K562 (cell line): ENCODE data around the gene SLC43A2. TPM values are rescaled to one million over a fixed set of nuclear protein-coding genes. Genes with fewer than 3 reads are reported as not detected.

ENCODE experiments used
- ATAC-seq: fragments of 200-7000 bp; cut with Tn5 transposase; 3 replicates; pipeline ENCODE4 v1.9.1; 2020; ENCODE audit warnings: moderate library complexity
- BruUV-seq: library from RNA; stranded (reverse); fragments of 400-500 nt; replicated peaks from 2 replicates; lab custom pipeline; 2021; lab: Mats Ljungman, UMichigan
- CTCF ChIA-PET: fragments of 300-600 bp; formaldehyde crosslinking; extraction: SDS; loops from one replicate; lab custom pipeline; 2021; ENCODE audit warnings: low intra/inter-chr PET ratio; lab: Yijun Ruan, JAX
- POLR2A ChIA-PET: fragments of 300-600, 350-650 bp; sonication (Branson Sonifier 250); formaldehyde crosslinking; extraction: SDS; loops from one replicate; lab custom pipeline; 2021; ENCODE audit warnings: antibody characterized with exemption, inconsistent platforms; lab: Yijun Ruan, JAX
- DNase-seq, 4 experiments: peaks; one replicate each; pipeline versions ENCODE4 v3.0.0 to v3.0.0-alpha.2; 2011 to 2018; ENCODE audit warnings: low spot score in 3 of 4, mixed read lengths in 3 of 4; ENCODE audit errors: extremely low read depth in 1 of 4
- FAIRE-seq: peaks from 2 replicates; lab custom pipeline; 2011; peaks lifted over from hg19 to GRCh38; lab: Jason Lieb, UNC
- H2AFZ ChIP-seq: 2 replicates; pipeline ENCODE4 v1.6.0; 2011; ENCODE audit warnings: low read depth, low read length, control low read depth, inconsistent platforms
- H3K27ac ChIP-seq: fragments of 200-600 bp; 3 replicates; pipeline ENCODE4 v1.8.0; 2011; ENCODE audit warnings: low read depth, mild to moderate bottlenecking, control low read depth, inconsistent platforms, low read length, moderate library complexity, mixed read lengths; ENCODE audit errors: extremely low read depth
- H3K27me3 ChIP-seq, 2 experiments: fragments of 300-600 bp in 1 of 2; 2 replicates in 1 of 2; 3 replicates in 1 of 2; pipeline versions ENCODE4 v1.6.0 to v1.8.0; 2011; ENCODE audit warnings: inconsistent platforms in 2 of 2, low read length in 2 of 2, mild to moderate bottlenecking in 1 of 2, mixed read lengths in 1 of 2, moderate library complexity in 1 of 2; ENCODE audit not compliant: control insufficient read depth in 2 of 2, insufficient read depth in 2 of 2
- H3K36me3 ChIP-seq: fragments of 300-600 bp; 3 replicates; pipeline ENCODE4 v1.8.0; 2011; ENCODE audit warnings: mild to moderate bottlenecking, low read length, inconsistent platforms; ENCODE audit not compliant: control insufficient read depth, insufficient read depth
- H3K4me1 ChIP-seq, 2 experiments: fragments of 200-600 bp in 1 of 2; replicated peaks in 1 of 2; 2 replicates in 1 of 2; 3 replicates in 1 of 2; pipeline versions ENCODE4 v1.5.1 to v1.8.0; 2011; ENCODE audit warnings: inconsistent platforms in 2 of 2, low read length in 2 of 2, mild to moderate bottlenecking in 1 of 2, mixed read lengths in 1 of 2, moderate library complexity in 1 of 2; ENCODE audit not compliant: control insufficient read depth in 2 of 2, insufficient read depth in 2 of 2
- H3K4me2 ChIP-seq: 2 replicates; pipeline ENCODE4 v1.6.1; 2011; ENCODE audit warnings: low read length, control low read depth, inconsistent platforms, mixed read lengths; ENCODE audit not compliant: insufficient read depth
- H3K4me3 ChIP-seq: fragments of 200-600 bp; sonication (generic), shearing (Covaris generic); 2 replicates; pipeline ENCODE4 v1.5.1; 2016; ENCODE audit warnings: control low read depth, inconsistent platforms
- H3K79me2 ChIP-seq: fragments of 200-600 bp; 3 replicates; pipeline ENCODE4 v1.8.0; 2011; ENCODE audit warnings: low read length, inconsistent platforms; ENCODE audit not compliant: control insufficient read depth, insufficient read depth
- H3K9ac ChIP-seq, 2 experiments: 2 replicates each; pipeline versions ENCODE4 v1.6.0 to v1.6.1; 2011; ENCODE audit warnings: low read depth in 2 of 2, low read length in 2 of 2, control low read depth in 1 of 2, inconsistent platforms in 1 of 2, mild to moderate bottlenecking in 1 of 2, mixed read lengths in 1 of 2; ENCODE audit not compliant: insufficient read depth in 1 of 2
- H3K9me1 ChIP-seq: one replicate; pipeline ENCODE4 v1.6.0; 2011; ENCODE audit warnings: inconsistent platforms, mild to moderate bottlenecking, low read length, moderate library complexity; ENCODE audit not compliant: control insufficient read depth, insufficient read depth
- H3K9me3 ChIP-seq: replicated peaks from 2 replicates; pipeline ENCODE4 v1.5.1; 2011; ENCODE audit warnings: low read depth, low read length, inconsistent platforms; ENCODE audit not compliant: control insufficient read depth, insufficient read depth
- H4K20me1 ChIP-seq: replicated peaks from 2 replicates; pipeline ENCODE4 v1.6.1; 2011; ENCODE audit warnings: low read length, inconsistent platforms, mixed read lengths; ENCODE audit not compliant: control insufficient read depth, insufficient read depth
- HES1 ChIP-seq: fragments of 450-650 bp; IDR thresholded peaks from 2 replicates; pipeline ENCODE4 v1.6.1; 2016; ENCODE audit warnings: low read depth, mild to moderate bottlenecking, moderate library complexity
- ZNF24 ChIP-seq: fragments of 450-650 bp; IDR thresholded peaks from 2 replicates; pipeline ENCODE4 v1.6.1; 2016
- WGBS: fragments of 100-300 bp; shearing (Covaris generic); methylation state at CpG from one replicate; pipeline ENCODE4 v1.1.6; 2016; ENCODE audit warnings: low coverage, mixed read lengths; ENCODE audit not compliant: insufficient coverage; ENCODE audit errors: missing lambda C conversion rate; 5-methylcytosine and 5-hydroxymethylcytosine counted together
- in situ Hi-C: fragments of 300-500 bp; cut with MboI; formaldehyde crosslinking; loops from 4 replicates; pipeline ENCODE4 v1.15.0; 2018; ENCODE audit warnings: inconsistent platforms, mixed read lengths
- intact Hi-C: fragments of 100-400 bp; cut with micrococcal nuclease; formaldehyde crosslinking; loops from 2 replicates; pipeline ENCODE4 v1.14.2; 2022
- polyA plus RNA-seq, 8 experiments: library from polyadenylated mRNA; depleted of rRNA in 4 of 8; stranded (reverse) in 5 of 8; unstranded in 3 of 8; fragments of >200 nt; fragmentation: Nextera tagmentation in 2 of 8; fragmentation: Illumina TruSeq in 1 of 8; extraction: Ambion mirVana in 2 of 8; extraction: Trizol in 1 of 8; gene quantifications; 2 replicates each; pipeline versions ENCODE4 v1.2.1 to v1.2.3, GENCODE V29; 2011 to 2014; ENCODE audit warnings: inconsistent platforms in 1 of 8, missing spikeins in 1 of 8
- small RNA-seq: library from RNA; depleted of rRNA; stranded (forward); fragments of <200 nt; gene quantifications from one replicate; pipeline ENCODE3, GENCODE V24; 2014
- total RNA-seq, 7 experiments: library from RNA; depleted of rRNA in 6 of 7; stranded (reverse); fragments of >200 nt in 6 of 7; fragmentation: Illumina TruSeq in 2 of 7; extraction: Trizol in 2 of 7; gene quantifications; 2 replicates each; pipeline versions ENCODE4 v1.2.1 to v1.2.3, GENCODE V29; 2011 to 2021; ENCODE audit warnings: low replicate concordance in 1 of 7

SLC43A2 gene
- total and polyA plus RNA-seq, 9 of the 15 experiments (the other 6 are each of a cell fraction or from before 2014, with no cell fraction given) = 0.03 to 10.2 (median 3.6) TPM

- FAIRE-seq (no peak), DNase-seq (no peak), ATAC-seq (no peak)
- POLR2A ChIA-PET = interaction anchor here (0.6 to 1.1 kb wide), 3 partner anchors 14 to 120 kb away, joined by 3 to 6 read pairs (median 3); partner anchors contain the start of gene YWHAE
- H3K9me1 ChIP-seq = no peaks in the 10 kb centered on the region
- H3K27me3 ChIP-seq = no peaks in the 10 kb centered on the region
- H3K4me2 ChIP-seq = no peak overlapping the region
- H3K79me2 ChIP-seq = peaks cover 25% of the 10 kb centered on the region
- no peak overlapping the region for H3K9ac ChIP-seq
- intact Hi-C loops = loop anchor here (10.0 kb wide), 2 partner anchors 65 to 245 kb away; partner anchors contain the start of genes BHLHA9, CRK and TRARG1
- CTCF ChIA-PET = no interaction called here
- no peak overlapping the region for H3K27ac ChIP-seq
- TF ChIP-seq ZNF24 (no peak), HES1 (no peak)
- H3K4me3 ChIP-seq = no peak overlapping the region
- no peaks in the 10 kb centered on the region for H3K9me3 ChIP-seq
- H2AFZ ChIP-seq = no peak overlapping the region
- no peaks in the 10 kb centered on the region for H4K20me1 ChIP-seq
- H3K4me1 ChIP-seq = peaks cover 6 to 9% of the 10 kb centered on the region in 2 experiments; a peak in 3 of 5 replicates
- peaks cover 21% of the 10 kb centered on the region; the same call in 1 of the 3 replicates for H3K36me3 ChIP-seq
- 82% methylated on average over 7 of the region's 7 CpGs for WGBS
- in situ Hi-C loops = loop anchor here (10.0 kb wide), 1 partner anchor 245 kb away; the partner anchor contains the start of genes BHLHA9 and TRARG1
- BruUV-seq = no TSS peak
Observed at GRCh38 chr17:1519678-1520077, 109.0 kb downstream of the SLC43A2 start.

Small RNA genes lying within 50 kb of the gene (small RNA-seq; reads per million reads assigned to genes)
- gene RN7SL105P = not detected

Other genes starting within 250 kb of the SLC43A2 start
Only the 7 nearest of the 14 such genes appear.
- gene INPP5K, start 112.2 kb downstream of the SLC43A2 start, total RNA-seq (2014; rRNA removed) = 15.1 and 23.3 TPM in 2 replicates
- gene INPP5K, start 112.2 kb downstream of the SLC43A2 start, total RNA-seq (2014; rRNA removed; fragmentation: Illumina TruSeq; extraction: Trizol) = 6.0 and 7.2 TPM in 2 replicates
- gene INPP5K, start 112.2 kb downstream of the SLC43A2 start, total RNA-seq (2015; rRNA removed; fragmentation: Illumina TruSeq; extraction: Trizol) = 5.5 and 7.4 TPM in 2 replicates
- gene INPP5K, start 112.2 kb downstream of the SLC43A2 start, total RNA-seq (2021) = 11.8 and 13.7 TPM in 2 replicates
- gene INPP5K, start 112.2 kb downstream of the SLC43A2 start, polyA plus RNA-seq (2011; rRNA removed) = 12.1 and 12.4 TPM in 2 replicates
- gene INPP5K, start 112.2 kb downstream of the SLC43A2 start, polyA plus RNA-seq (2014; fragmentation: Illumina TruSeq; extraction: Trizol) = 10.1 and 10.2 TPM in 2 replicates
- gene INPP5K, start 112.2 kb downstream of the SLC43A2 start, polyA plus RNA-seq (2014; fragmentation: Nextera tagmentation; extraction: Ambion mirVana) = 1 to 10 TPM in 1 of 2 experiments, under 1 TPM in 1; 0.63 to 1.0 TPM
- gene INPP5K, start 112.2 kb downstream of the SLC43A2 start, polyA plus RNA-seq (2014; rRNA removed) = 12.2 and 12.9 TPM in 2 replicates
- gene PITPNA, start 66.0 kb downstream of the SLC43A2 start, total RNA-seq (2014; rRNA removed) = 17.3 and 33.9 TPM in 2 replicates
- gene PITPNA, start 66.0 kb downstream of the SLC43A2 start, total RNA-seq (2014; rRNA removed; fragmentation: Illumina TruSeq; extraction: Trizol) = 15.7 TPM in 2 replicates
- gene PITPNA, start 66.0 kb downstream of the SLC43A2 start, total RNA-seq (2015; rRNA removed; fragmentation: Illumina TruSeq; extraction: Trizol) = 13.0 and 16.6 TPM in 2 replicates
- gene PITPNA, start 66.0 kb downstream of the SLC43A2 start, total RNA-seq (2021) = 44.6 and 45.2 TPM in 2 replicates
- 30.0 and 47.9 TPM in 2 replicates for gene PITPNA, start 66.0 kb downstream of the SLC43A2 start, polyA plus RNA-seq (2011; rRNA removed)
- 37.8 and 52.2 TPM in 2 replicates for gene PITPNA, start 66.0 kb downstream of the SLC43A2 start, polyA plus RNA-seq (2014; fragmentation: Illumina TruSeq; extraction: Trizol)
- gene PITPNA, start 66.0 kb downstream of the SLC43A2 start, polyA plus RNA-seq (2014; fragmentation: Nextera tagmentation; extraction: Ambion mirVana) = 1 to 10 TPM; 7.2 to 8.8 TPM
- gene PITPNA, start 66.0 kb downstream of the SLC43A2 start, polyA plus RNA-seq (2014; rRNA removed) = 28.1 and 37.7 TPM in 2 replicates
- 0.57 and 0.95 TPM in 2 replicates for gene SCARF1, start 16.9 kb upstream of the SLC43A2 start, total RNA-seq (2014; rRNA removed)
- 0.19 and 0.36 TPM in 2 replicates for gene SCARF1, start 16.9 kb upstream of the SLC43A2 start, total RNA-seq (2014; rRNA removed; fragmentation: Illumina TruSeq; extraction: Trizol)
- 0.75 and 0.94 TPM in 2 replicates for gene SCARF1, start 16.9 kb upstream of the SLC43A2 start, total RNA-seq (2015; rRNA removed; fragmentation: Illumina TruSeq; extraction: Trizol)
- 1.0 and 1.5 TPM in 2 replicates for gene SCARF1, start 16.9 kb upstream of the SLC43A2 start, total RNA-seq (2021)
- gene SCARF1, start 16.9 kb upstream of the SLC43A2 start, polyA plus RNA-seq (2011; rRNA removed) = 0.63 and 1.0 TPM in 2 replicates
- gene SCARF1, start 16.9 kb upstream of the SLC43A2 start, polyA plus RNA-seq (2014; fragmentation: Illumina TruSeq; extraction: Trizol) = 0.16 and 0.44 TPM in 2 replicates
- under 1 TPM; 0.04 to 0.08 TPM for gene SCARF1, start 16.9 kb upstream of the SLC43A2 start, polyA plus RNA-seq (2014; fragmentation: Nextera tagmentation; extraction: Ambion mirVana)
- 0.80 and 2.1 TPM in 2 replicates for gene SCARF1, start 16.9 kb upstream of the SLC43A2 start, polyA plus RNA-seq (2014; rRNA removed)
- 54.9 and 66.3 TPM in 2 replicates for gene RILP, start 21.0 kb upstream of the SLC43A2 start, total RNA-seq (2014; rRNA removed)
- gene RILP, start 21.0 kb upstream of the SLC43A2 start, total RNA-seq (2014; rRNA removed; fragmentation: Illumina TruSeq; extraction: Trizol) = 14.1 and 15.3 TPM in 2 replicates
- gene RILP, start 21.0 kb upstream of the SLC43A2 start, total RNA-seq (2015; rRNA removed; fragmentation: Illumina TruSeq; extraction: Trizol) = 27.8 and 27.9 TPM in 2 replicates
- 41.3 and 45.4 TPM in 2 replicates for gene RILP, start 21.0 kb upstream of the SLC43A2 start, total RNA-seq (2021)
- 22.8 and 23.0 TPM in 2 replicates for gene RILP, start 21.0 kb upstream of the SLC43A2 start, polyA plus RNA-seq (2011; rRNA removed)
- 29.9 and 40.4 TPM in 2 replicates for gene RILP, start 21.0 kb upstream of the SLC43A2 start, polyA plus RNA-seq (2014; fragmentation: Illumina TruSeq; extraction: Trizol)
- 1 to 10 TPM in 1 of 2 experiments, under 1 TPM in 1; 0.75 to 2.2 TPM for gene RILP, start 21.0 kb upstream of the SLC43A2 start, polyA plus RNA-seq (2014; fragmentation: Nextera tagmentation; extraction: Ambion mirVana)
- 43.4 and 46.6 TPM in 2 replicates for gene RILP, start 21.0 kb upstream of the SLC43A2 start, polyA plus RNA-seq (2014; rRNA removed)
- gene PRPF8, start 56.0 kb upstream of the SLC43A2 start, total RNA-seq (2014; rRNA removed) = 85.9 and 111 TPM in 2 replicates
- 64.3 and 72.1 TPM in 2 replicates for gene PRPF8, start 56.0 kb upstream of the SLC43A2 start, total RNA-seq (2014; rRNA removed; fragmentation: Illumina TruSeq; extraction: Trizol)
- gene PRPF8, start 56.0 kb upstream of the SLC43A2 start, total RNA-seq (2015; rRNA removed; fragmentation: Illumina TruSeq; extraction: Trizol) = 64.6 and 74.2 TPM in 2 replicates
- gene PRPF8, start 56.0 kb upstream of the SLC43A2 start, total RNA-seq (2021) = 278 and 294 TPM in 2 replicates
- gene PRPF8, start 56.0 kb upstream of the SLC43A2 start, polyA plus RNA-seq (2011; rRNA removed) = 64.3 and 160 TPM in 2 replicates
- 208 and 224 TPM in 2 replicates for gene PRPF8, start 56.0 kb upstream of the SLC43A2 start, polyA plus RNA-seq (2014; fragmentation: Illumina TruSeq; extraction: Trizol)
- 100 to 1,000 TPM; 128 to 174 TPM for gene PRPF8, start 56.0 kb upstream of the SLC43A2 start, polyA plus RNA-seq (2014; fragmentation: Nextera tagmentation; extraction: Ambion mirVana)
- 77.2 and 85.9 TPM in 2 replicates for gene PRPF8, start 56.0 kb upstream of the SLC43A2 start, polyA plus RNA-seq (2014; rRNA removed)
- 0.45 and 0.54 TPM in 2 replicates for gene TLCD2, start 81.5 kb upstream of the SLC43A2 start, total RNA-seq (2014; rRNA removed)
- gene TLCD2, start 81.5 kb upstream of the SLC43A2 start, total RNA-seq (2014; rRNA removed; fragmentation: Illumina TruSeq; extraction: Trizol) = 0.64 and 0.65 TPM in 2 replicates
- gene TLCD2, start 81.5 kb upstream of the SLC43A2 start, total RNA-seq (2015; rRNA removed; fragmentation: Illumina TruSeq; extraction: Trizol) = 0.76 and 0.98 TPM in 2 replicates
- 0.78 and 0.89 TPM in 2 replicates for gene TLCD2, start 81.5 kb upstream of the SLC43A2 start, total RNA-seq (2021)
- 0.46 and 0.50 TPM in 2 replicates for gene TLCD2, start 81.5 kb upstream of the SLC43A2 start, polyA plus RNA-seq (2011; rRNA removed)
- gene TLCD2, start 81.5 kb upstream of the SLC43A2 start, polyA plus RNA-seq (2014; fragmentation: Illumina TruSeq; extraction: Trizol) = 0.58 and 0.64 TPM in 2 replicates
- gene TLCD2, start 81.5 kb upstream of the SLC43A2 start, polyA plus RNA-seq (2014; fragmentation: Nextera tagmentation; extraction: Ambion mirVana) = under 1 TPM; 0.10 to 0.13 TPM
- gene TLCD2, start 81.5 kb upstream of the SLC43A2 start, polyA plus RNA-seq (2014; rRNA removed) = 0.73 and 1.0 TPM in 2 replicates
- 11.1 and 12.5 TPM in 2 replicates for gene WDR81, start 95.9 kb upstream of the SLC43A2 start, total RNA-seq (2014; rRNA removed)
- gene WDR81, start 95.9 kb upstream of the SLC43A2 start, total RNA-seq (2014; rRNA removed; fragmentation: Illumina TruSeq; extraction: Trizol) = 0.89 and 1.7 TPM in 2 replicates
- 4.3 and 5.3 TPM in 2 replicates for gene WDR81, start 95.9 kb upstream of the SLC43A2 start, total RNA-seq (2015; rRNA removed; fragmentation: Illumina TruSeq; extraction: Trizol)
- gene WDR81, start 95.9 kb upstream of the SLC43A2 start, total RNA-seq (2021) = 13.0 and 17.1 TPM in 2 replicates
- 2.7 and 5.1 TPM in 2 replicates for gene WDR81, start 95.9 kb upstream of the SLC43A2 start, polyA plus RNA-seq (2011; rRNA removed)
- gene WDR81, start 95.9 kb upstream of the SLC43A2 start, polyA plus RNA-seq (2014; fragmentation: Illumina TruSeq; extraction: Trizol) = 3.3 and 9.0 TPM in 2 replicates
- under 1 TPM; 0.01 to 0.04 TPM for gene WDR81, start 95.9 kb upstream of the SLC43A2 start, polyA plus RNA-seq (2014; fragmentation: Nextera tagmentation; extraction: Ambion mirVana)
- 12.2 and 12.9 TPM in 2 replicates for gene WDR81, start 95.9 kb upstream of the SLC43A2 start, polyA plus RNA-seq (2014; rRNA removed)